Gastrocnemius medialis (tissue), 4 donors: ENCODE measurements around the gene VWA8. TPM values are rescaled to one million over a fixed set of nuclear protein-coding genes. Genes with fewer than 3 reads are reported as not detected.

Experiments used
- ATAC-seq, 2 donors: fragments of 150-250 bp; one replicate each; pipeline ENCODE4 v1.9.1; 2016
- DNase-seq, 2 donors: peaks; one replicate each; pipeline ENCODE4 v3.0.0-alpha.2; 2019
- H3K27ac ChIP-seq, 4 donors: fragments of 200-600 bp; sonication (generic); 1 replicate in 1 of 4; 2 replicates in 3 of 4; pipeline ENCODE4 v1.5.1; 2016 to 2018; ENCODE audit warnings: mild to moderate bottlenecking in 2 of 4, moderate library complexity in 1 of 4
- H3K27me3 ChIP-seq, 3 donors: fragments of 200-600 bp; sonication (generic) in 2 of 3; 1 replicate in 1 of 3; 2 replicates in 2 of 3; pipeline versions ENCODE4 v1.5.1 to v1.6.0; 2016 to 2019; ENCODE audit warnings: mild to moderate bottlenecking in 1 of 3, moderate library complexity in 1 of 3
- H3K36me3 ChIP-seq, 2 donors: fragments of 200-600 bp; sonication (generic) in 1 of 2; one replicate each; pipeline ENCODE4 v1.5.1; 2017 to 2018
- H3K4me1 ChIP-seq, 2 donors: fragments of 200-600 bp; sonication (generic) in 1 of 2; one replicate each; pipeline ENCODE4 v1.5.1; 2016 to 2017; ENCODE audit warnings: mild to moderate bottlenecking in 2 of 2
- H3K4me3 ChIP-seq, 4 donors: fragments of 200-600 bp; sonication (generic) in 3 of 4; 1 replicate in 1 of 4; 2 replicates in 3 of 4; pipeline ENCODE4 v1.5.1; 2016 to 2019; ENCODE audit warnings: mild to moderate bottlenecking in 2 of 4
- H3K9me3 ChIP-seq, 3 donors: fragments of 200-600 bp; sonication (generic) in 2 of 3; 1 replicate in 1 of 3; 2 replicates in 2 of 3; pipeline ENCODE4 v1.5.1; 2016 to 2019
- CTCF ChIP-seq, 5 experiments: fragments of 450-650 bp in 3 of 5; fragments of 200-600 bp in 2 of 5; sonication (generic) in 2 of 5; IDR thresholded peaks in 4 of 5; conservative IDR thresholded peaks in 1 of 5; 1 replicate in 4 of 5; 2 replicates in 1 of 5; pipeline ENCODE4 v1.5.1; 2016 to 2019; ENCODE audit warnings: antibody characterized with exemption in 5 of 5, mild to moderate bottlenecking in 3 of 5, moderate library complexity in 3 of 5
- POLR2A ChIP-seq, 2 donors: fragments of 450-650 bp; IDR thresholded peaks; one replicate each; pipeline ENCODE4 v1.6.1; 2017; ENCODE audit warnings: antibody characterized with exemption in 2 of 2, mild to moderate bottlenecking in 2 of 2, moderate library complexity in 2 of 2
- in situ Hi-C, 4 donors: fragments of 200-750 bp; cut with MboI; loops; one replicate each; pipeline versions ENCODE4 v1.15.0 to v1.8.0; 2017; ENCODE audit warnings: low sequenced_read_pairs in 4 of 4
- intact Hi-C: fragments of 100-400 bp; cut with DNase I; formaldehyde crosslinking; loops from one replicate; pipeline ENCODE4 v1.15.1; 2023; ENCODE audit warnings: low total_unique reads
- total RNA-seq, 4 donors: library from RNA; depleted of rRNA; stranded (reverse); fragments of >200 nt; gene quantifications; one replicate each; pipeline versions ENCODE4 v1.1.0 to v1.2.3, GENCODE V29; 2016

The VWA8 gene
- total RNA-seq, 4 donors from 2014 or later, result 24.7 to 37.9 (median 29.7) TPM

- Histone ChIP-seq H3K4me3 (no peak overlapping the region), H3K27ac (no peak overlapping the region), H3K36me3 (no peaks in the 10 kb centered on the region), H3K9me3 (no peaks in the 10 kb centered on the region), H3K4me1 (no peaks in the 10 kb centered on the region), H3K27me3 (no peaks in the 10 kb centered on the region)
- in situ Hi-C loops, result no loop called here
- DNase-seq (no peak), ATAC-seq (no peak)
- intact Hi-C loops, result no loop called here
- TF ChIP-seq CTCF (IDR thresholded peaks at IDR 0.05 in 4 of 5, conservative IDR thresholded peaks at IDR 0.05 in 1 of 5) (peak in 1 of 5 experiments; percentile 18), POLR2A (IDR thresholded peaks at IDR 0.05) (no peak)
Measured at GRCh38 chr13:41848435-41849255, 112.3 kb downstream of the VWA8 start.

- Histone ChIP-seq H3K27ac (no peak overlapping the region), H3K36me3 (no peaks in the 10 kb centered on the region), H3K4me3 (no peak overlapping the region), H3K9me3 (no peaks in the 10 kb centered on the region), H3K27me3 (no peaks in the 10 kb centered on the region), H3K4me1 (no peaks in the 10 kb centered on the region)
- TF ChIP-seq POLR2A (IDR thresholded peaks at IDR 0.05) (no peak), CTCF (IDR thresholded peaks at IDR 0.05 in 4 of 5, conservative IDR thresholded peaks at IDR 0.05 in 1 of 5) (no peak)
- in situ Hi-C loops (no loop called here), intact Hi-C loops (no loop called here)
- ATAC-seq (no peak), DNase-seq (no peak)
Measured at GRCh38 chr13:41847216-41847615, 113.7 kb downstream of the VWA8 start.

- ATAC-seq (no peak), DNase-seq (no peak)
- intact Hi-C loops (no loop called here), in situ Hi-C loops (no loop called here)
- H3K27ac ChIP-seq, result no peak overlapping the region
- H3K9me3 ChIP-seq, result no peaks in the 10 kb centered on the region
- no peak overlapping the region for H3K4me3 ChIP-seq
- H3K27me3 ChIP-seq, result no peaks in the 10 kb centered on the region
- TF ChIP-seq CTCF (IDR thresholded peaks at IDR 0.05 in 4 of 5, conservative IDR thresholded peaks at IDR 0.05 in 1 of 5), result no peak
- no peak for TF ChIP-seq POLR2A (IDR thresholded peaks at IDR 0.05)
- H3K36me3 ChIP-seq, result no peaks in the 10 kb centered on the region
- peaks cover 0 to 8% of the 10 kb centered on the region in 2 donors for H3K4me1 ChIP-seq
Measured at GRCh38 chr13:41842036-41842620, 118.8 kb downstream of the VWA8 start.

- ATAC-seq (no peak), DNase-seq (no peak)
- H3K27ac ChIP-seq, result no peak overlapping the region
Measured at GRCh38 chr13:41837629-41838028, 123.3 kb downstream of the VWA8 start.

More at GRCh38 chr13:41837629-41838028, 123.3 kb downstream of the VWA8 start:
- no peaks in the 10 kb centered on the region for H3K9me3 ChIP-seq
- H3K27me3 ChIP-seq, result no peaks in the 10 kb centered on the region
- in situ Hi-C loops, result no loop called here
- H3K4me3 ChIP-seq, result no peak overlapping the region
- H3K4me1 ChIP-seq, result peaks cover 0 to 8% of the 10 kb centered on the region in 2 donors
- intact Hi-C loops, result no loop called here
- no peak for TF ChIP-seq POLR2A (IDR thresholded peaks at IDR 0.05)
- TF ChIP-seq CTCF (IDR thresholded peaks at IDR 0.05 in 4 of 5, conservative IDR thresholded peaks at IDR 0.05 in 1 of 5), result no peak
- peaks cover 0 to 7% of the 10 kb centered on the region in 2 donors for H3K36me3 ChIP-seq
